Activated naive CD8-positive, alpha-beta T cell treated with anti-CD3 and anti-CD28 coated beads for 36 hours (primary cell): ENCODE results near the gene TUBB1. TPM values are rescaled to one million over a fixed set of nuclear protein-coding genes. Genes with fewer than 3 reads are reported as not detected.
A peak's percentile ranks its signal among the peaks of the same experiment; 100 is the strongest.
"Not testable (repeated sequence)": the region's sequence is repeated elsewhere in the genome, so short reads cannot be mapped to it uniquely, and the experiment has no call there.

Source experiments
- DNase-seq: peaks from one replicate; pipeline ENCODE4 v3.0.0; 2021
- H3K27ac Mint-ChIP-seq: one replicate; pipeline ENCODE4 v1.8.0; 2022; ENCODE audit warnings: mild to moderate bottlenecking, moderate library complexity, mixed read lengths
- H3K27me3 Mint-ChIP-seq: one replicate; pipeline ENCODE4 v1.8.0; 2022; ENCODE audit warnings: mild to moderate bottlenecking, mixed read lengths
- H3K36me3 Mint-ChIP-seq: one replicate; pipeline ENCODE4 v1.8.0; 2021; ENCODE audit warnings: mild to moderate bottlenecking, mixed read lengths
- H3K4me1 Mint-ChIP-seq: one replicate; pipeline ENCODE4 v1.8.0; 2021; ENCODE audit warnings: mixed read lengths
- H3K4me3 Mint-ChIP-seq: one replicate; pipeline ENCODE4 v1.8.0; 2022; ENCODE audit warnings: mild to moderate bottlenecking, moderate library complexity, mixed read lengths
- H3K9me3 Mint-ChIP-seq: one replicate; pipeline ENCODE4 v1.8.0; 2022; ENCODE audit warnings: mixed read lengths
- total RNA-seq, 2 experiments: library from RNA; stranded (reverse); gene quantifications; one replicate each; pipeline ENCODE4 v1.2.3, GENCODE V29; 2021

Gene TUBB1
- total RNA-seq, 2 experiments from 2014 or later, result not detected

GRCh38 chr20:59007665-59008511 lies 11.3 kb upstream of the TUBB1 start:
- DNase-seq, result no peak
- no peaks in the 10 kb centered on the region for H3K27me3 Mint-ChIP-seq
- peak overlapping the region; percentile 75 for H3K4me3 Mint-ChIP-seq
- H3K9me3 Mint-ChIP-seq, result no peaks in the 10 kb centered on the region
- H3K27ac Mint-ChIP-seq, result peak overlapping the region; percentile 67
- peaks cover 31% of the 10 kb centered on the region for H3K4me1 Mint-ChIP-seq
- H3K36me3 Mint-ChIP-seq, result peaks cover 3% of the 10 kb centered on the region

- peaks cover 1% of the 10 kb centered on the region for H3K36me3 Mint-ChIP-seq
- H3K27ac Mint-ChIP-seq, result no peak overlapping the region
- no peak for DNase-seq
Observed at GRCh38 chr20:59008715-59009336, 10.4 kb upstream of the TUBB1 start.

GRCh38 chr20:59010321-59010994 lies 8.8 kb upstream of the TUBB1 start:
- Mint-ChIP-seq H3K9me3 (no peaks in the 10 kb centered on the region), H3K4me3 (no peak overlapping the region), H3K36me3 (no peaks in the 10 kb centered on the region), H3K4me1 (peaks cover 22% of the 10 kb centered on the region), H3K27ac (no peak overlapping the region), H3K27me3 (no peaks in the 10 kb centered on the region)
- DNase-seq, result no peak

More at GRCh38 chr20:59008715-59009336, 10.4 kb upstream of the TUBB1 start:
- H3K4me1 Mint-ChIP-seq, result peaks cover 30% of the 10 kb centered on the region
- no peak overlapping the region for H3K4me3 Mint-ChIP-seq
- no peaks in the 10 kb centered on the region for H3K27me3 Mint-ChIP-seq
- no peaks in the 10 kb centered on the region for H3K9me3 Mint-ChIP-seq

- Mint-ChIP-seq H3K9me3 (no peaks in the 10 kb centered on the region), H3K4me3 (no peak overlapping the region), H3K27ac (no peak overlapping the region), H3K4me1 (peaks cover 19% of the 10 kb centered on the region), H3K27me3 (no peaks in the 10 kb centered on the region), H3K36me3 (no peaks in the 10 kb centered on the region)
- no peak for DNase-seq
Observed at GRCh38 chr20:59010995-59011873, 8.0 kb upstream of the TUBB1 start.

GRCh38 chr20:59011874-59012157 lies 7.4 kb upstream of the TUBB1 start:
- H3K9me3 Mint-ChIP-seq, H3K36me3 Mint-ChIP-seq, H3K27me3 Mint-ChIP-seq, DNase-seq, H3K4me3 Mint-ChIP-seq, H3K27ac Mint-ChIP-seq: not testable (repeated sequence)
- H3K4me1 Mint-ChIP-seq, result peaks cover 24% of the 10 kb centered on the region

GRCh38 chr20:59013031-59013951 lies 5.9 kb upstream of the TUBB1 start:
- DNase-seq, result no peak
- no peaks in the 10 kb centered on the region for H3K36me3 Mint-ChIP-seq
- H3K27me3 Mint-ChIP-seq, result no peaks in the 10 kb centered on the region
- H3K9me3 Mint-ChIP-seq, result no peaks in the 10 kb centered on the region
- peaks cover 30% of the 10 kb centered on the region for H3K4me1 Mint-ChIP-seq
- no peak overlapping the region for H3K4me3 Mint-ChIP-seq
- no peak overlapping the region for H3K27ac Mint-ChIP-seq

- H3K36me3 Mint-ChIP-seq, result no peaks in the 10 kb centered on the region
- peaks cover 30% of the 10 kb centered on the region for H3K4me1 Mint-ChIP-seq
- no peaks in the 10 kb centered on the region for H3K27me3 Mint-ChIP-seq
- no peak for DNase-seq
- H3K9me3 Mint-ChIP-seq, result no peaks in the 10 kb centered on the region
- peak overlapping the region; percentile 23 for H3K27ac Mint-ChIP-seq
- no peak overlapping the region for H3K4me3 Mint-ChIP-seq
Observed at GRCh38 chr20:59013959-59014608, 5.1 kb upstream of the TUBB1 start.

GRCh38 chr20:59014680-59015389 lies 4.4 kb upstream of the TUBB1 start:
- H3K4me3 Mint-ChIP-seq, result no peak overlapping the region
- no peak for DNase-seq
- H3K36me3 Mint-ChIP-seq, result no peaks in the 10 kb centered on the region
- H3K4me1 Mint-ChIP-seq, result peaks cover 30% of the 10 kb centered on the region
- no peaks in the 10 kb centered on the region for H3K9me3 Mint-ChIP-seq
- H3K27ac Mint-ChIP-seq, result no peak overlapping the region
- no peaks in the 10 kb centered on the region for H3K27me3 Mint-ChIP-seq

- H3K27ac Mint-ChIP-seq, result no peak overlapping the region
- DNase-seq, result no peak
- H3K36me3 Mint-ChIP-seq, result no peaks in the 10 kb centered on the region
- H3K27me3 Mint-ChIP-seq, result no peaks in the 10 kb centered on the region
- peaks cover 30% of the 10 kb centered on the region for H3K4me1 Mint-ChIP-seq
- no peak overlapping the region for H3K4me3 Mint-ChIP-seq
- H3K9me3 Mint-ChIP-seq, result no peaks in the 10 kb centered on the region
Observed at GRCh38 chr20:59015411-59015810, 3.8 kb upstream of the TUBB1 start.

- Mint-ChIP-seq H3K9me3 (no peaks in the 10 kb centered on the region), H3K36me3 (no peaks in the 10 kb centered on the region), H3K27me3 (no peaks in the 10 kb centered on the region), H3K4me1 (peaks cover 34% of the 10 kb centered on the region), H3K4me3 (no peak overlapping the region), H3K27ac (peak overlapping the region; percentile 26)
- no peak for DNase-seq
Observed at GRCh38 chr20:59015812-59016711, 3.2 kb upstream of the TUBB1 start.

GRCh38 chr20:59016795-59017492 lies 2.3 kb upstream of the TUBB1 start:
- H3K4me1 Mint-ChIP-seq, result peaks cover 28% of the 10 kb centered on the region
- H3K4me3 Mint-ChIP-seq, result no peak overlapping the region
- H3K27ac Mint-ChIP-seq, result no peak overlapping the region

More at GRCh38 chr20:59016795-59017492, 2.3 kb upstream of the TUBB1 start:
- no peak for DNase-seq
- H3K9me3 Mint-ChIP-seq, result no peaks in the 10 kb centered on the region
- no peaks in the 10 kb centered on the region for H3K27me3 Mint-ChIP-seq
- H3K36me3 Mint-ChIP-seq, result no peaks in the 10 kb centered on the region
